MM.1S (cell line): ENCODE data around the gene HDAC10.
"Not testable (repeated sequence)": the region's sequence is repeated elsewhere in the genome, so short reads cannot be mapped to it uniquely, and the experiment has no call there.

Experiments used
- CTCF ChIP-seq: fragments of 300-600 bp; sonication (generic); IDR thresholded peaks from 2 replicates; pipeline ENCODE4 v1.5.1; 2016; ENCODE audit warnings: antibody characterized with exemption, low read length, mixed read lengths
- EZH2 ChIP-seq: fragments of 300-600 bp; sonication (generic); optimal IDR thresholded peaks from 2 replicates; pipeline ENCODE3; 2017; ENCODE audit warnings: low read depth, mild to moderate bottlenecking, antibody characterized with exemption, low read length, mixed read lengths
- EZH2phosphoT487 ChIP-seq: fragments of 300-600 bp; sonication (generic); IDR thresholded peaks from 2 replicates; pipeline ENCODE4 v1.6.1; 2018; ENCODE audit warnings: antibody characterized with exemption, low read length

DNA sequence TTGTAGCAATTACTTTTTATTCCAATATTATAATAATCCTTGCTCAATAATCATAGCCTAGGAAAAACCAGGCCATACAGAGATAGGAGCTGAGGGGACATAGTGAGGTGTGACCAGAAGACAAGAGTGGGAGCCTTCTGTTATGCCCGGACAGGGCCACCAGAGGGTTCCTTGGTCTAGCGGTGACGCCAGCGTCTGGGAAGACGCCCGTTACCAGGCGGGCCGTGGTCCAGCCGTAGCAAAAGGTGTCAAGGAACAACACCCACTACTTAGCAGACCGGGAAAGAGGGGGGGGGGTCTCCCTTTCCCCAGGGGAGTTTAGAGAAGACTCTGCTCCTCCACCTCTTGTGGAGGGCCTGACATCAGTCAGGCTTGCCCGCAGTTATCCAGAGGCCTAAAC lies 22.3 kb upstream of the HDAC10 start:
- TF ChIP-seq CTCF, EZH2phosphoT487, EZH2: not testable (repeated sequence)
